EL (cell line): ENCODE results near the gene GPRASP3.

Source experiments
- DNase-seq: peaks from one replicate; pipeline ENCODE4 v3.0.0-alpha.2; 2016

The GPRASP3 gene

GRCh38 chrX:102765217-102765616 lies 44.7 kb downstream of the GPRASP3 start:
- peak; percentile 80 for DNase-seq

GRCh38 chrX:102765809-102766208 lies 45.3 kb downstream of the GPRASP3 start:
- DNase-seq, result peak; percentile 64

GRCh38 chrX:102767287-102767686 lies 46.7 kb downstream of the GPRASP3 start:
- DNase-seq, result no peak

GRCh38 chrX:102768987-102769761 lies 48.6 kb downstream of the GPRASP3 start:
- DNase-seq, result peak; percentile 85
